HEK293T (cell line): ENCODE measurements around the gene IRF2.

Experiments used
- ARNT ChIP-seq: fragments of 450-650 bp; IDR thresholded peaks from 2 replicates; pipeline ENCODE4 v1.6.1; 2017; ENCODE audit warnings: mild to moderate bottlenecking
- BHLHE40 ChIP-seq: fragments of 450-650 bp; IDR thresholded peaks from 2 replicates; pipeline ENCODE4 v1.6.1; 2016; ENCODE audit warnings: mild to moderate bottlenecking, moderate library complexity, borderline replicate concordance
- CTBP1 ChIP-seq: fragments of 450-650 bp; IDR thresholded peaks from 2 replicates; pipeline ENCODE4 v1.6.1; 2016; ENCODE audit warnings: borderline replicate concordance
- ELF4 ChIP-seq: fragments of 450-650 bp; IDR thresholded peaks from 2 replicates; pipeline ENCODE4 v1.6.1; 2017; ENCODE audit warnings: antibody characterized with exemption
- FOXA1 ChIP-seq: fragments of 450-650 bp; IDR thresholded peaks from 2 replicates; pipeline ENCODE4 v1.6.1; 2016; ENCODE audit warnings: mild to moderate bottlenecking
- FOXK2 ChIP-seq: fragments of 450-650 bp; IDR thresholded peaks from 2 replicates; pipeline ENCODE4 v1.6.1; 2016; ENCODE audit warnings: mild to moderate bottlenecking
- FOXM1 ChIP-seq: fragments of 450-650 bp; IDR thresholded peaks from 2 replicates; pipeline ENCODE4 v1.6.1; 2017; ENCODE audit warnings: mild to moderate bottlenecking, borderline replicate concordance
- HDGF ChIP-seq: fragments of 450-650 bp; IDR thresholded peaks from 2 replicates; pipeline ENCODE4 v1.6.1; 2017; ENCODE audit warnings: antibody characterized with exemption, borderline replicate concordance
- LEF1 ChIP-seq: fragments of 450-650 bp; IDR thresholded peaks from 2 replicates; pipeline ENCODE4 v1.6.1; 2017; ENCODE audit warnings: mild to moderate bottlenecking, borderline replicate concordance
- NFRKB ChIP-seq: fragments of 450-650 bp; IDR thresholded peaks from 2 replicates; pipeline ENCODE4 v1.6.1; 2016; ENCODE audit warnings: mild to moderate bottlenecking, moderate library complexity
- SP1 ChIP-seq: fragments of 450-650 bp; IDR thresholded peaks from 2 replicates; pipeline ENCODE4 v1.6.1; 2017
- SUZ12 ChIP-seq: fragments of 450-650 bp; IDR thresholded peaks from 2 replicates; pipeline ENCODE4 v1.6.1; 2016; ENCODE audit warnings: mild to moderate bottlenecking
- ZNF384 ChIP-seq: fragments of 450-650 bp; IDR thresholded peaks from 2 replicates; pipeline ENCODE4 v1.6.1; 2016
- TF ChIP-seq, protein P1 (sequence below): fragments of 450-650 bp; IDR thresholded peaks from 2 replicates; pipeline ENCODE4 v1.6.1; 2016

DNA sequence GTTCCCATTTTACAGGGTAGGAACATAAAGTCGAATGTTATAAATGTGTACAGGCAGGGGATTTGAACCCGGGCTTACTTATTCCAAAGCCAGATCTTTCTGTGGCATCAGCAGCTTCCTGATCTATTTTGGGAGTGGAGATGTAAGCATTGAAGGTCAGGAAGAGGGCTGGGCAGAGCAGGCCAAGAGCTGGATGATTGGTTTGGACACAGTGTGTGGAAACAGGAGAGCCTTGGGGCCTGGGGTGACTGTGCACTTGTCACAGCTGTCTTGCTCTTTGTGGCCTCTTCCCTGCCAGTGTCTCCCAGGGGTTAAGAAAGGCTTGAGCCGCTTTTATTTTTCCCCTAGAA is 128.8 kb downstream of the IRF2 start:
- TF ChIP-seq BHLHE40 (no peak), SP1 (no peak), ARNT (no peak), CTBP1 (no peak), SUZ12 (no peak), FOXM1 (no peak), FOXA1 (no peak), FOXK2 (no peak), LEF1 (no peak), NFRKB (no peak), HDGF (no peak), ELF4 (no peak), ZNF384 (no peak)
- TF ChIP-seq, protein P1, sequence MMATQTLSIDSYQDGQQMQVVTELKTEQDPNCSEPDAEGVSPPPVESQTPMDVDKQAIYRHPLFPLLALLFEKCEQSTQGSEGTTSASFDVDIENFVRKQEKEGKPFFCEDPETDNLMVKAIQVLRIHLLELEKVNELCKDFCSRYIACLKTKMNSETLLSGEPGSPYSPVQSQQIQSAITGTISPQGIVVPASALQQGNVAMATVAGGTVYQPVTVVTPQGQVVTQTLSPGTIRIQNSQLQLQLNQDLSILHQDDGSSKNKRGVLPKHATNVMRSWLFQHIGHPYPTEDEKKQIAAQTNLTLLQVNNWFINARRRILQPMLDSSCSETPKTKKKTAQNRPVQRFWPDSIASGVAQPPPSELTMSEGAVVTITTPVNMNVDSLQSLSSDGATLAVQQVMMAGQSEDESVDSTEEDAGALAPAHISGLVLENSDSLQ: no peak
